Neuronal stem cell (in vitro differentiated cells): ENCODE measurements around the gene CD37.
A peak's percentile ranks its signal among the peaks of the same experiment; 100 is the strongest.

Experiments used
- DNase-seq: peaks from one replicate; pipeline ENCODE4 v3.0.0-alpha.2; 2013; ENCODE audit warnings: low spot score
- H2AFZ ChIP-seq: one replicate; pipeline ENCODE4 v1.6.1; 2013; ENCODE audit warnings: mild to moderate bottlenecking, low read length, inconsistent platforms
- H2AK5ac ChIP-seq: 2 replicates; pipeline ENCODE4 v1.6.1; 2013; ENCODE audit warnings: low read depth, mild to moderate bottlenecking, inconsistent platforms, low read length, moderate library complexity, mixed read lengths
- H2BK120ac ChIP-seq: 2 replicates; pipeline ENCODE4 v1.6.1; 2013; ENCODE audit warnings: low read depth, mild to moderate bottlenecking, inconsistent platforms, low read length, moderate library complexity, mixed read lengths
- H2BK12ac ChIP-seq: one replicate; pipeline ENCODE4 v1.6.1; 2013; ENCODE audit warnings: low read length, inconsistent platforms
- H2BK15ac ChIP-seq: 2 replicates; pipeline ENCODE4 v1.6.1; 2013; ENCODE audit warnings: mild to moderate bottlenecking, low read length, inconsistent platforms, mixed read lengths
- H2BK5ac ChIP-seq: one replicate; pipeline ENCODE4 v1.6.1; 2013; ENCODE audit warnings: inconsistent platforms, mild to moderate bottlenecking, low read length, moderate library complexity
- H3K14ac ChIP-seq: one replicate; pipeline ENCODE4 v1.6.1; 2013; ENCODE audit warnings: low read length, inconsistent platforms
- H3K18ac ChIP-seq: 2 replicates; pipeline ENCODE4 v1.6.1; 2013; ENCODE audit warnings: low read length, inconsistent platforms
- H3K23ac ChIP-seq: 2 replicates; pipeline ENCODE4 v1.6.1; 2013; ENCODE audit warnings: low read depth, mild to moderate bottlenecking, mixed read lengths, low read length, inconsistent platforms; ENCODE audit not compliant: poor library complexity
- H3K27ac ChIP-seq: replicated peaks from 3 replicates; pipeline ENCODE4 v1.5.1; 2013; ENCODE audit warnings: low read length, inconsistent platforms
- H3K27me3 ChIP-seq, 3 experiments: 2 replicates each; pipeline ENCODE4 v1.6.1; 2013; ENCODE audit warnings: low read length in 3 of 3, mild to moderate bottlenecking in 2 of 3, inconsistent platforms in 1 of 3, low read depth in 1 of 3, mixed read lengths in 1 of 3, moderate library complexity in 1 of 3; ENCODE audit not compliant: control insufficient read depth in 3 of 3, insufficient read depth in 3 of 3
- H3K36me3 ChIP-seq, 2 donors: replicated peaks in 1 of 2; 2 replicates each; pipeline ENCODE4 v1.6.1; 2013; ENCODE audit warnings: low read length in 2 of 2; ENCODE audit not compliant: control insufficient read depth in 2 of 2, insufficient read depth in 2 of 2
- H3K4ac ChIP-seq: 2 replicates; pipeline ENCODE4 v1.6.1; 2013; ENCODE audit warnings: inconsistent platforms, mild to moderate bottlenecking, low read length, moderate library complexity
- H3K4me1 ChIP-seq, 2 donors: 1 replicate in 1 of 2; 2 replicates in 1 of 2; pipeline ENCODE4 v1.6.1; 2013; ENCODE audit warnings: low read length in 2 of 2, low read depth in 1 of 2; ENCODE audit not compliant: control insufficient read depth in 2 of 2, insufficient read depth in 1 of 2
- H3K4me2 ChIP-seq: one replicate; pipeline ENCODE4 v1.6.1; 2013; ENCODE audit warnings: mild to moderate bottlenecking, low read length, inconsistent platforms; ENCODE audit not compliant: insufficient read depth, poor library complexity, severe bottlenecking
- H3K4me3 ChIP-seq, 2 donors: 2 replicates each; pipeline ENCODE4 v1.5.1; 2013; ENCODE audit warnings: low read length in 2 of 2, mild to moderate bottlenecking in 2 of 2, inconsistent platforms in 1 of 2, moderate library complexity in 1 of 2
- H3K79me1 ChIP-seq: one replicate; pipeline ENCODE4 v1.6.1; 2013; ENCODE audit warnings: low read depth, mild to moderate bottlenecking, inconsistent platforms, low read length, moderate library complexity
- H3K9ac ChIP-seq: one replicate; pipeline ENCODE4 v1.6.1; 2013; ENCODE audit warnings: mild to moderate bottlenecking, low read depth, low read length, inconsistent platforms; ENCODE audit not compliant: poor library complexity
- H3K9me3 ChIP-seq, 2 donors: replicated peaks in 1 of 2; 2 replicates each; pipeline versions ENCODE3 to v1.6.1; 2013; ENCODE audit warnings: low read length in 2 of 2, mild to moderate bottlenecking in 2 of 2, inconsistent platforms in 1 of 2, low read depth in 1 of 2, mixed read lengths in 1 of 2, moderate library complexity in 1 of 2; ENCODE audit not compliant: control insufficient read depth in 2 of 2, insufficient read depth in 1 of 2
- H4K8ac ChIP-seq: one replicate; pipeline ENCODE4 v1.6.1; 2013; ENCODE audit warnings: low read depth, mild to moderate bottlenecking, inconsistent platforms, low read length, moderate library complexity
- H4K91ac ChIP-seq: one replicate; pipeline ENCODE4 v1.6.1; 2013; ENCODE audit warnings: low read length, low read depth, mild to moderate bottlenecking, inconsistent platforms; ENCODE audit not compliant: poor library complexity
- WGBS, 2 donors: extraction: QIAGEN DNeasy Blood & Tissue Kit; methylation state at CpG; one replicate each; pipeline ENCODE4 v1.1.7; 2013; ENCODE audit warnings: missing lambda C conversion rate in 2 of 2, mixed read lengths in 1 of 2; ENCODE audit not compliant: insufficient read length in 2 of 2, insufficient replicate concordance in 1 of 2; ENCODE audit errors: extremely low coverage in 2 of 2; 5-methylcytosine and 5-hydroxymethylcytosine counted together

CD37 gene

DNA sequence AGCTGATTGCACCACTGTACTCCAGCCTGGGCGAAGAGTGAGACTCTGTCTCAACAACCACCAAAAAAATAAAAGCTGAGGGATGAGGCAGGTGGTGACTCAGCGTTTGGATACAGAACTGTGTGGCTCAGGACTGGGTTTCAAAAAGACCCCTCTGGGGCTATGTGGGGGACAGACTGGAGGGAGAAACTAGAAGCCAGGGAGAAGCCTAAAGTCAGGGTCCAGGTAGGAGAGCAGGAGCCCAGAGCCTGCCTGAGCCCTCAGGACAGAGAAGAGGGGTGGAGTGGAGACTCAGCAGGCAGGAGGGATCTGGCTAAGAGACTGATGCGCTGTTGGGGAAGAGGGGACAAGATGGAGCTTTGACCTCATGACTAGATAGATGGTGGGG, 1.8 kb upstream of the CD37 start:
- H3K4me2 ChIP-seq: no peak overlapping the region
- no peak overlapping the region for H3K23ac ChIP-seq
- H3K79me1 ChIP-seq: peaks cover 4% of the 10 kb centered on the region
- peaks cover 22 to 83% of the 10 kb centered on the region in 2 donors for H3K36me3 ChIP-seq
- no peak for DNase-seq
- no peak overlapping the region for H2BK15ac ChIP-seq
- peaks cover 0 to 7% of the 10 kb centered on the region in 2 donors for H3K4me1 ChIP-seq
- no peak overlapping the region for H2AK5ac ChIP-seq
- no peak overlapping the region for H3K18ac ChIP-seq
- H3K9ac ChIP-seq: no peak overlapping the region
- no peak overlapping the region for H3K4ac ChIP-seq
- H2BK5ac ChIP-seq: no peak overlapping the region
- no peak overlapping the region for H3K27ac ChIP-seq
- no peak overlapping the region for H2BK12ac ChIP-seq
- peaks cover 0 to under 1% (median 0%) of the 10 kb centered on the region in 3 experiments for H3K27me3 ChIP-seq
- no peak overlapping the region for H4K91ac ChIP-seq
- H3K14ac ChIP-seq: peak overlapping the region; percentile 38
- no peaks in the 10 kb centered on the region for H3K9me3 ChIP-seq
- no peak overlapping the region for H2AFZ ChIP-seq
- no CpG with 5 or more reads among the region's 3 CpGs for WGBS, 2 donors
- peak overlapping the region; percentile 18 for H2BK120ac ChIP-seq
- H3K4me3 ChIP-seq: no peak overlapping the region
- no peak overlapping the region for H4K8ac ChIP-seq

DNA sequence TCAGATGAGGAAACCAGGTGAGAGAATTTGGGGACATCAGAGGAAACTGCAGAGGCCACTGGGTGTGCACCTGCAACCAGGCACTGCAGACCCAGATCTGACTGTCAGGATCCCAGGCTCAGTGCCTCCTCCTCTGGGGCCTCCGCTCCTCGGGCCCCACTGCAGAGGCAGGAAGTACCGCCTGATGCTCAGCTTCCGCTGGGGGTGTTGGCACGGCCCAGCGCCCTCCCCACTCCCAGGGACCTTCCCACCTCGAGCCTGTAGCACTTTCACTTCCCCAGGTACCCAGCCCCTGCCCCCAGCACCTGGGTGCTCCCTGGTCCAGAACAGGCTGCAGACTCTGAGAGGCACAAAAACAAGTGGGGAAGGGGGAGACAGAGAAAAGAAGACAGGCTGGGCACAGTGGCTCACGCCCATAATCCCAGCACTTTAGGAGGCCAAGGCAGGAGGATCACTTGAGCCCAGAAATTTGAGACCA, 1.4 kb upstream of the CD37 start:
- H2BK5ac ChIP-seq: no peak overlapping the region
- H3K18ac ChIP-seq: peak overlapping the region; percentile 38
- H2AK5ac ChIP-seq: no peak overlapping the region
- peak overlapping the region; percentile 38 for H3K14ac ChIP-seq
- H2BK120ac ChIP-seq: peak overlapping the region; percentile 18
- no peak overlapping the region for H2AFZ ChIP-seq
- H4K8ac ChIP-seq: no peak overlapping the region
- H3K23ac ChIP-seq: no peak overlapping the region
- H3K27ac ChIP-seq: no peak overlapping the region
- no peaks in the 10 kb centered on the region for H3K9me3 ChIP-seq
- H2BK12ac ChIP-seq: no peak overlapping the region
- no peak overlapping the region for H3K9ac ChIP-seq
- H2BK15ac ChIP-seq: no peak overlapping the region
- peaks cover 0 to 3% (median 0%) of the 10 kb centered on the region in 3 experiments for H3K27me3 ChIP-seq
- DNase-seq: no peak
- no peak overlapping the region for H3K4me2 ChIP-seq
- H3K4me3 ChIP-seq: no peak overlapping the region
- peaks cover 6% of the 10 kb centered on the region for H3K79me1 ChIP-seq
- no peak overlapping the region for H4K91ac ChIP-seq
- no CpG with 5 or more reads among the region's 8 CpGs for WGBS, 2 donors
- H3K36me3 ChIP-seq: peaks cover 18 to 83% of the 10 kb centered on the region in 2 donors
- H3K4ac ChIP-seq: no peak overlapping the region
- peaks cover 0 to 11% of the 10 kb centered on the region in 2 donors for H3K4me1 ChIP-seq

DNA sequence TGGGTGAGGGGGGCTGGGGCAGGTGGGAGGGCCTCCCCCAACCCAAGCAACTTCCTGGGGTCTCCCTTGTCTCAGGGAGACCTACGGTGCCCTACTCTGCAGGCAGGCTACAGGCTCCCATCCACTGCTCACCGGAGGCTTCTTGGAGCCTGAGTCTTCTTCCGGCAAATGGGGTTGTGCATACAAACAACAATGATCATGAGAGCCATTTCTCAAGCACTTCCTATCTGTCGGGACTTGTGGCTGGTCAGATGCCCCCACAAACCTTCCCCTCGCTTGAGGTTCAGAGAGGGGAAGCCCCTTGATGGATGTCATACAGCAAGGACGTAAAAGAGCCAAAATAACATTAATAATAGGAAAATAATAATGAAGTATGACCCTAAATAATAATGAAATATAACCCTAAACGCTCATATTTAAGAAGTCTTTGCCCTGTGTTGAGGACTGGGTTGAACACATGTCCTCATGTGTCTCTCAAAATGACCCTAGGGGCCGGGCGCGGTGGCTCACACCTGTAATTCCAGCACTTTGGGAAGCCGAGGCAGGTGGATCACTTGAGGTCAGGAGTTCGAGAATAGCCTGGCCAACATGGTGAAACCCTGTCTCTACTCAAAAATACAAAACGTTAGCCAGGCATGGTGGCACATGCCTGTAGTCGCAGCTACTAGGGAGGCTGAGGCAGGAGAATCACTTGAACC, 727 bp downstream of the CD37 start:
- H4K8ac ChIP-seq: no peak overlapping the region
- peaks cover 0 to 3% (median 0%) of the 10 kb centered on the region in 3 experiments for H3K27me3 ChIP-seq
- no peak overlapping the region for H3K14ac ChIP-seq
- H2BK5ac ChIP-seq: no peak overlapping the region
- peaks cover 0 to 14% of the 10 kb centered on the region in 2 donors for H3K4me1 ChIP-seq
- no peak overlapping the region for H3K9ac ChIP-seq
- no peak overlapping the region for H3K27ac ChIP-seq
- H3K18ac ChIP-seq: peak overlapping the region; percentile 57
- no peak overlapping the region for H2BK12ac ChIP-seq
- no peak for DNase-seq
- H3K36me3 ChIP-seq: peaks cover 18 to 87% of the 10 kb centered on the region in 2 donors
- WGBS, 2 donors: no CpG with 5 or more reads among the region's 14 CpGs
- H2AK5ac ChIP-seq: no peak overlapping the region
- peak overlapping the region; percentile 31 for H3K23ac ChIP-seq
- no peaks in the 10 kb centered on the region for H3K9me3 ChIP-seq
- no peak overlapping the region for H2BK120ac ChIP-seq
- no peak overlapping the region for H3K4me3 ChIP-seq
- H3K4me2 ChIP-seq: no peak overlapping the region
- H2AFZ ChIP-seq: no peak overlapping the region
- peaks cover 6% of the 10 kb centered on the region for H3K79me1 ChIP-seq
- no peak overlapping the region for H4K91ac ChIP-seq
- H2BK15ac ChIP-seq: no peak overlapping the region
- H3K4ac ChIP-seq: no peak overlapping the region

DNA sequence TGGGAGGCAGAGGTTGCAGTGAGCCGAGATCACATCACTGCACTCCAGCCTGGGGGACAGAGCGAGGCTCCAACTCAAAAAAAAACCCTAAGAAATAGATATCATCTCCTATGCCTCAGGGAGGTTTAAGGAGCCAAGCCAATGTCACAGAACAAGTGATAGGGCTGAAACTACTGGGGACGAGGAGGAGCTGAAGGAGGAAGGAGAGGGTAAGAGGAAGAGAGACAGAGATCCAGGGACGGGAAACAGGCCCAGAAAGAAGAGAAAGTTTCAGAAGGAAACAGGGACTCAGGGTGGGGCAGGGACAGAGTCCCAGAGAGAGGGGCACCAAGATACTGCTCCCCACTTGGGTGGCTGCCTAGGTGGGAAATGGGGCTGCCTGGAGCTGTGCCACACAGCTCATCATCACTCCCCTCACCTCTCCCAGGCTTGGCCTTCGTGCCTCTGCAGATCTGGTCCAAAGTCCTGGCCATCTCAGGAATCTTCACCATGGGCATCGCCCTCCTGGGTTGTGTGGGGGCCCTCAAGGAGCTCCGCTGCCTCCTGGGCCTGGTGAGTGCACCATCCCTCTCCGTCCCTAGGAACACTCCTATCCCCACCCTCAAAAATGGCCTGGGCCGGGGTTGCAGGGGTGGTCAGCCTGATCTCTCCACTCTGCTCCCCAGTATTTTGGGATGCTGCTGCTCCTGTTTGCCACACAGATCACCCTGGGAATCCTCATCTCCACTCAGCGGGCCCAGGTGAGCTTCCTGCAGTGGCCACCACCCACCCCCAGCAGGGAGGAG, 1.5 kb downstream of the CD37 start:
- Histone ChIP-seq H2AK5ac (no peak overlapping the region), H3K79me1 (peaks cover 6% of the 10 kb centered on the region), H2BK15ac (no peak overlapping the region), H3K9ac (no peak overlapping the region), H3K9me3 (no peaks in the 10 kb centered on the region), H3K27me3 (peaks cover 0 to 3% (median 0%) of the 10 kb centered on the region in 3 experiments), H2BK5ac (peak overlapping the region; percentile 53), H4K8ac (no peak overlapping the region), H3K4me1 (peaks cover 0 to 14% of the 10 kb centered on the region in 2 donors), H4K91ac (no peak overlapping the region), H3K36me3 (peaks cover 23 to 87% of the 10 kb centered on the region in 2 donors), H2AFZ (no peak overlapping the region), H3K4me2 (no peak overlapping the region), H3K18ac (no peak overlapping the region), H3K14ac (no peak overlapping the region), H3K4me3 (no peak overlapping the region), H3K27ac (no peak overlapping the region), H2BK120ac (no peak overlapping the region), H3K4ac (no peak overlapping the region), H3K23ac (peak overlapping the region; percentile 43), H2BK12ac (no peak overlapping the region)
- no peak for DNase-seq
- no CpG with 5 or more reads among the region's 10 CpGs for WGBS, 2 donors
